Breast epithelium (tissue), 4 donors: ENCODE measurements around the gene MTSS2. TPM values are rescaled to one million over a fixed set of nuclear protein-coding genes. Genes with fewer than 3 reads are reported as not detected.

Source experiments
- DNase-seq, 2 donors: peaks; one replicate each; pipeline ENCODE4 v3.0.0-alpha.2; 2019; ENCODE audit warnings: low spot score in 2 of 2
- H3K27ac ChIP-seq, 2 donors: fragments of 200-600 bp; sonication (generic) in 1 of 2; one replicate each; pipeline ENCODE4 v1.5.1; 2016 to 2019; ENCODE audit warnings: mild to moderate bottlenecking in 1 of 2
- H3K27me3 ChIP-seq, 2 donors: fragments of 200-600 bp; sonication (generic) in 1 of 2; one replicate each; pipeline versions ENCODE4 v1.5.1 to v1.6.0; 2017 to 2019; ENCODE audit warnings: control low read depth in 1 of 2, mild to moderate bottlenecking in 1 of 2
- H3K36me3 ChIP-seq: fragments of 200-600 bp; one replicate; pipeline ENCODE4 v1.5.1; 2019
- H3K4me1 ChIP-seq, 2 donors: fragments of 200-600 bp; sonication (generic); one replicate each; pipeline ENCODE4 v1.5.1; 2016 to 2019; ENCODE audit warnings: control low read depth in 1 of 2
- H3K4me3 ChIP-seq, 3 donors: fragments of 200-600 bp; sonication (generic); 1 replicate in 2 of 3; 2 replicates in 1 of 3; pipeline ENCODE4 v1.5.1; 2016 to 2019; ENCODE audit warnings: mild to moderate bottlenecking in 3 of 3, moderate library complexity in 2 of 3
- H3K9me3 ChIP-seq, 2 donors: fragments of 200-600 bp; sonication (generic) in 1 of 2; one replicate each; pipeline ENCODE4 v1.5.1; 2016 to 2019; ENCODE audit warnings: control low read depth in 1 of 2
- CTCF ChIP-seq, 3 donors: fragments of 450-650 bp; IDR thresholded peaks; one replicate each; pipeline ENCODE4 v1.5.1; 2016 to 2017; ENCODE audit warnings: antibody characterized with exemption in 3 of 3, mild to moderate bottlenecking in 3 of 3, moderate library complexity in 3 of 3
- POLR2A ChIP-seq: fragments of 450-650 bp; IDR thresholded peaks from one replicate; pipeline ENCODE4 v1.6.1; 2016; ENCODE audit warnings: antibody characterized with exemption, mild to moderate bottlenecking, moderate library complexity
- POLR2AphosphoS5 ChIP-seq, 3 donors: sonication (generic); formaldehyde crosslinking; IDR thresholded peaks; one replicate each; pipeline ENCODE4 v1.6.1; 2017; ENCODE audit warnings: antibody characterized with exemption in 3 of 3
- intact Hi-C: fragments of 100-400 bp; cut with DNase I; formaldehyde crosslinking; loops from one replicate; pipeline ENCODE4 v1.15.1; 2023; ENCODE audit warnings: low total_unique reads
- total RNA-seq, 3 donors: library from RNA; depleted of rRNA; stranded (reverse); fragments of >200 nt; gene quantifications; one replicate each; pipeline ENCODE4 v1.1.0, GENCODE V29; 2016

Gene MTSS2
- total RNA-seq, 3 donors from 2014 or later, result 9.4 to 28.8 (median 22.8) TPM

GRCh38 chr16:70683146-70683944 lies 2.5 kb downstream of the MTSS2 start:
- Histone ChIP-seq H3K9me3 (no peaks in the 10 kb centered on the region), H3K27me3 (no peaks in the 10 kb centered on the region), H3K27ac (peak overlapping the region; percentile 85 to 93), H3K36me3 (no peaks in the 10 kb centered on the region), H3K4me3 (peak overlapping the region in 2 of 3 donors; percentile 77 to 94), H3K4me1 (peaks cover 26 to 69% of the 10 kb centered on the region in 2 donors)
- intact Hi-C loops, result loop anchor here (5.0 kb wide), 2 partner anchors 54 to 89 kb away; no protein-coding TSS in a partner anchor
- TF ChIP-seq CTCF (IDR thresholded peaks at IDR 0.05) (no peak), POLR2A (no peak), POLR2AphosphoS5 (IDR thresholded peaks at IDR 0.05) (no peak)
- DNase-seq, result no peak

GRCh38 chr16:70682239-70683145 lies 3.4 kb downstream of the MTSS2 start:
- H3K4me1 ChIP-seq, result peaks cover 20 to 61% of the 10 kb centered on the region in 2 donors
- peak overlapping the region; percentile 85 to 93 for H3K27ac ChIP-seq
- peak overlapping the region in 2 of 3 donors; percentile 2 to 54 for H3K4me3 ChIP-seq
- H3K27me3 ChIP-seq, result no peaks in the 10 kb centered on the region
- TF ChIP-seq POLR2A (no peak), POLR2AphosphoS5 (IDR thresholded peaks at IDR 0.05) (no peak), CTCF (IDR thresholded peaks at IDR 0.05) (no peak)
- no peaks in the 10 kb centered on the region for H3K36me3 ChIP-seq
- DNase-seq, result no peak
- intact Hi-C loops, result loop anchor here (5.0 kb wide), 2 partner anchors 55 to 90 kb away; no protein-coding TSS in a partner anchor
- no peaks in the 10 kb centered on the region for H3K9me3 ChIP-seq

- peaks cover 17 to 52% of the 10 kb centered on the region in 2 donors for H3K4me1 ChIP-seq
- no peak for DNase-seq
- no peaks in the 10 kb centered on the region for H3K36me3 ChIP-seq
- no peaks in the 10 kb centered on the region for H3K9me3 ChIP-seq
- intact Hi-C loops, result loop anchor here (5.0 kb wide), 2 partner anchors 56 to 91 kb away; no protein-coding TSS in a partner anchor
- no peaks in the 10 kb centered on the region for H3K27me3 ChIP-seq
- H3K4me3 ChIP-seq, result peak overlapping the region in 2 of 3 donors; percentile 2 to 54
- TF ChIP-seq POLR2A (no peak), POLR2AphosphoS5 (IDR thresholded peaks at IDR 0.05) (no peak), CTCF (IDR thresholded peaks at IDR 0.05) (no peak)
- peak overlapping the region; percentile 85 to 93 for H3K27ac ChIP-seq
Observed at GRCh38 chr16:70681382-70682238, 4.2 kb downstream of the MTSS2 start.

GRCh38 chr16:70680495-70681381 lies 5.1 kb downstream of the MTSS2 start:
- H3K4me1 ChIP-seq, result peaks cover 13 to 48% of the 10 kb centered on the region in 2 donors
- TF ChIP-seq CTCF (IDR thresholded peaks at IDR 0.05) (no peak), POLR2AphosphoS5 (IDR thresholded peaks at IDR 0.05) (no peak), POLR2A (no peak)
- no peak for DNase-seq

More at GRCh38 chr16:70680495-70681381, 5.1 kb downstream of the MTSS2 start:
- Histone ChIP-seq H3K36me3 (no peaks in the 10 kb centered on the region), H3K9me3 (no peaks in the 10 kb centered on the region), H3K4me3 (peak overlapping the region in 1 of 3 donors; percentile 54), H3K27ac (peak overlapping the region; percentile 85 to 93), H3K27me3 (no peaks in the 10 kb centered on the region)
- intact Hi-C loops, result loop anchor here (5.0 kb wide), 2 partner anchors 57 to 92 kb away; no protein-coding TSS in a partner anchor
